IPS-20b (cell line): ENCODE measurements around the gene OLIG3.

ENCODE experiments used
- H3K27ac ChIP-seq: one replicate; pipeline ENCODE4 v1.5.1; 2013; ENCODE audit warnings: low read length
- H3K27me3 ChIP-seq: 2 replicates; pipeline ENCODE4 v1.6.1; 2013; ENCODE audit warnings: mild to moderate bottlenecking, low read length, inconsistent platforms; ENCODE audit not compliant: insufficient read depth
- H3K36me3 ChIP-seq: 2 replicates; pipeline ENCODE4 v1.6.1; 2013; ENCODE audit warnings: low read depth, mild to moderate bottlenecking, inconsistent platforms, low read length, moderate library complexity; ENCODE audit not compliant: insufficient read depth
- H3K4me1 ChIP-seq: 2 replicates; pipeline ENCODE4 v1.6.1; 2013; ENCODE audit warnings: mild to moderate bottlenecking, control low read depth, inconsistent platforms, low read length, moderate library complexity; ENCODE audit not compliant: insufficient read depth
- H3K4me3 ChIP-seq: 2 replicates; pipeline ENCODE4 v1.5.1; 2013; ENCODE audit warnings: mild to moderate bottlenecking, low read length, inconsistent platforms
- H3K9ac ChIP-seq: 2 replicates; pipeline ENCODE4 v1.6.1; 2013; ENCODE audit warnings: low read depth, mild to moderate bottlenecking, inconsistent platforms, low read length, moderate library complexity
- H3K9me3 ChIP-seq: 2 replicates; pipeline ENCODE4 v1.6.1; 2013; ENCODE audit warnings: mild to moderate bottlenecking, low read depth, low read length, inconsistent platforms; ENCODE audit not compliant: insufficient read depth

The OLIG3 gene

DNA sequence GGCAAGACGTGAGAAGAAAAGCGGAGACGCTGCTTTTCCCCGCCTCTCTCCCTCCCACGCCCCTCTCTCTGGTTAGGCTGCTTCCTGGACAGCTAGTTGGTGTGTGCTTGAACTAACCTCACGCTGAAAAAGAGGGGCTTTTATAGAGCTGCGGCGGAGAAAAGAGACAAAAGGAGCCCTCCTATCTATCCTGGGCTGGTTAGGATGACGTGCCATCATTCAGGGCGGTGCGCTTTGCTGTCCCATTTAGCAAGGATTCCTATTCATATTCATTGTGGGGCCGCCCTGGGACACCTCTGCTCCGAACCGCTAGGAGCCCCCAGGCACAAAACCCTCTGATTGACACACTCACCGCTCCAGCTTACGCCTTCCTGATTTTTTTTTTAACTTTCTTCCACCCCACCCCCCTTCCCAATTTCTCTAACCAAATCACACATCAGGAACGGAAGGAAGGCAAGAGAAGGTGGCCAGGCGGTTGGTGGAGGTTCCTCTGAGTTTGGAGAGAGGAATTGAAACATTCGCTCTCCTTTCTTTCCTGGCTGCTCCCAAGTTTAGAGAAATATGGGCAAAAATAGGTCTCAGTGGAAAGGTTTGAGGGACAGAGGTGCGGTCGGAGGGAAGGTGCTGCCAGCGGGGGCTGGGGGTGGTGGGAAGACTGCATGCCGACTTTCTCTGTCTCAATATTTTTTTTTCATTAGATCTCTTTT is at the start of gene OLIG3:
TSS of gene OLIG3 (minus strand) at position 114 of the 707 bp plus-strand sequence. CDS start 224 bp downstream, outside the sequence.
- peak within 1 kb of the TSS; percentile 23; the same call in 1 of the 2 replicates for H3K9ac ChIP-seq
- H3K27ac ChIP-seq: no peak within 1 kb of the TSS
- no peaks in the 10 kb centered on the region for H3K9me3 ChIP-seq
- peaks cover 30% of the 10 kb centered on the region for H3K4me1 ChIP-seq
- H3K36me3 ChIP-seq: no peaks in the 10 kb centered on the region
- peaks cover 100% of the 10 kb centered on the region for H3K27me3 ChIP-seq
- peak within 1 kb of the TSS; percentile 63 for H3K4me3 ChIP-seq

DNA sequence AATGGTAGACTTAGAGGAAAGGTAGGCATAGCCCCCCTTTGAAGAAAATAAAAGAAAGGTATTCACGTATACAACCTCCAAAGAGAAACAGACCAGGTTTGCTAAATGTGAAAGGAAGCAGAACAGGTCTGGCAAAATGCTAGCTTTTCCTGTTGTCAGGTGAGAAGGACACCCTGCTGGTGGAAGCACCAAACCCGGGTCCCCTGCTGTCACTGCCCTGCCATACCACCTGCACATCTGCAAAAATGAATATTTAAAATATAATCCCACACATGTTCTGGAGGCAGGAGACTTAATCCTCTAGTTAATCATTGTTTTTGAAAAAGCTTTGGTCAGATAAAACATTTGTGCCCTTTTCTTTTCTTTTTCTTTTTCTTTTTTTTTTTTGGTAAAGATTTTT is 48.9 kb upstream of the OLIG3 start:
- Histone ChIP-seq H3K9ac (no peak overlapping the region), H3K9me3 (no peaks in the 10 kb centered on the region), H3K27me3 (no peaks in the 10 kb centered on the region), H3K4me1 (peaks cover 44% of the 10 kb centered on the region), H3K27ac (no peak overlapping the region), H3K4me3 (peak overlapping the region; percentile 39), H3K36me3 (no peaks in the 10 kb centered on the region)

DNA sequence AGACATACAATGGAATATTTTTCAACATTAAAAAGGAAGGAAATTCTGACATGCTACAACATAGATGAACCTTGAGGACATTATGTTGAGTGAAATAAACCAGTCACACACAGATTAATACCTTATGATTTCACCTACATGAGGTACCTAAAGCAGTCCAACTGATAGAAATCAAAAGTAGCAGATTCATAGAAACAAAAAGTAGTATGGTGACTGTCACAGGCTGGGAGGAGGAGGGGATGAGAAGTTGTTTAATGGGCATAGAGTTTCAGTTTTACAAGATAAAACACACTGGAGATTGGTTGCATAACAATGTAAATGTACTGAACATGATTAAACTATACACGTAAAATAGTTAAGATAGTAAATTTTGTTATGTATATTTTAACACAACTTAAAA is 48.5 kb upstream of the OLIG3 start:
- Histone ChIP-seq H3K27me3 (no peaks in the 10 kb centered on the region), H3K9ac (no peak overlapping the region), H3K9me3 (no peaks in the 10 kb centered on the region), H3K4me1 (peaks cover 41% of the 10 kb centered on the region), H3K4me3 (peak overlapping the region; percentile 39), H3K27ac (no peak overlapping the region), H3K36me3 (no peaks in the 10 kb centered on the region)

DNA sequence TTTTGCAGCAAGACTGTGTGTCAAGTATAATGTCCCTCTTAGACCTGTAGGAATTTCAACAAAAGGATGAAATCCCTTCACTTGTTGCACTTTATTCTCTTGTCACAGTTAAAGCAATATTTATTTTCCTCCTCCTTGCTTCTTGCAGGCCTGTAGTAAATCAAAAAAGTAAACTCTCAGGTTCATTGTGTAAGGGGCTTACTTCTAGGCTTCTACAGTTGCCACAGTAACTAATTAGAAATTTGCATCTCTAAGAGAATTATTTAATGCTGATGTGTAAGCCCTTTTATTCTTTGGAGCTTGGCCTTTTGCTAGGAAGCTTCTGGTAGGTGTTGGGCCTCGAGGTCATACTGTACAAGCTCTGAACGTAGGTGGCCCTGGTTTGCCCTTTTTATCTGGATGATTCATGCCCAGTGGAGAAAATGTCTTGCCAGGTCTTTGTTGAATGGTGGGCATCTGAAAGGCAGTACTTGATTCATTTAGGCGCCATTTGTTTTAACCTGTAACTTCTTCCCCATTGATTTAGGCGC is 47.4 kb upstream of the OLIG3 start:
- H3K4me1 ChIP-seq: peaks cover 30% of the 10 kb centered on the region
- no peak overlapping the region for H3K9ac ChIP-seq
- no peak overlapping the region for H3K27ac ChIP-seq
- no peaks in the 10 kb centered on the region for H3K9me3 ChIP-seq
- no peaks in the 10 kb centered on the region for H3K27me3 ChIP-seq
- no peaks in the 10 kb centered on the region for H3K36me3 ChIP-seq
- H3K4me3 ChIP-seq: no peak overlapping the region; the same call in 1 of the 2 replicates

DNA sequence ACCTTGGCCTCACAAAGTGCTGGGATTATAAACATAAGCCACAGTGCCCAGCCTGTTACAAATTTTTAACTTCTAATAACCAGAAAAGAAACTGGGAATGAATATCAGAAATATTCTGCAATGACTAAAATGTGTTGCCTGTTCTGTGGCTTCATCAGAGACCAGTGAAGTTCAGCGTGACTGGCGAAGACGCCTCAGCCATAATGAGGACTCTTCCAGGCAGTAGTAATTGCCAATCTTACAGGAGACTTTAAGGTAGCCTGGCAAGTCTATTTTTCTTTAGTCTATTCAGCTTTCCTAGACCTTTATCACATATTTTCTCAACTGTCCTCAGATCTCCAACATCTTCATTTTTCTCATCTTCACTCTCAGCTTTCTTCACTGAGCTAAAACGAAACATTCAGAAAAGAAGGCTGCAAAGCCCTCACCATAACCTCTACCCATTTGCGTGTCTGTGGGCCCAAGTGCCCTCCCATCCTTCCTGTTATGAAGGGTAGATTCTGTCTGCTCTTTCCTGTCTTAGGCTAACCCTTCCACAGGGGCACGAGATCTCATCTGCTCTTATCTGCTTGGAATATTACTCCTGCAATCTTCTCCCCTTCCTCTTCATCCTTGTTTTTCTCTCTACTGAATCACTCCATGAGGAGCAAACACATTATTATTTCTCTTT is 42.0 kb upstream of the OLIG3 start:
- Histone ChIP-seq H3K36me3 (no peaks in the 10 kb centered on the region), H3K27ac (no peak overlapping the region), H3K4me1 (peaks cover 4% of the 10 kb centered on the region; the same call in 1 of the 2 replicates), H3K27me3 (no peaks in the 10 kb centered on the region), H3K9ac (no peak overlapping the region), H3K9me3 (no peaks in the 10 kb centered on the region), H3K4me3 (no peak overlapping the region)

DNA sequence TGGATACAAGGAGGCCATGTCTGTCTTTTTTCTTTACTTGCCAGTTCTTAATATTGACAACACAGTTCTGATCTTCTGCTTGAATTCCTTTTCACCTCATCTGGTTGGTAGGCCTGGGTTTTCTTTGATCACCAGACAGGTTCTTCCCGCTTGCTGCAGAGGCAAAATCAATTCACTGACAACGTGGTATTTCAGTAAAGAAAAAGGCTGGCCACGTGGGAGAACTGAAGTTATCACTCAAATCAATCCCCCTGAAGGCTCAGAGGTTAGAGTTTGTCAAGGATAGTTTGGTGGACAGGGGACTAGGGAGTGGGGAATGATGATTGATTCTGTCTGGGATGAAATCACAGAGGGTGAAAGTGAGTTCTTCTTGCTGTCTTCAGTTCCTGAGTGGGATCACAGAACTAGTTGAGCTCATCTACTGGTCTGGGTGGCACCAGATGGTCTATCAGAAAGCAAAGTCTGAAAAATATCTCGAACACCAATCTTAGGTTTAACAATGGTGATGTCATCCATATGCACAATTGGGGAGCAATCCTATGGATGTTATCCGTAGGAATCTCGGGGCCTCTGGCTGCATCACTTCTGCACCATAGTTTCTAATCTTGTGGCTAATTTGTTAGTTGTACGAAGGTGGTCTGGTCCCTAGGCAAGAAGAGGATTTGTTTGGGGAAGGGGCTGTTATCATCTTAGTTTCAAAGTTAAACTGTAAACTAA is 37.3 kb upstream of the OLIG3 start:
- H3K9ac ChIP-seq: no peak overlapping the region
- H3K27ac ChIP-seq: no peak overlapping the region
- no peak overlapping the region for H3K4me3 ChIP-seq
- H3K4me1 ChIP-seq: peaks cover 4% of the 10 kb centered on the region; the same call in 1 of the 2 replicates
- no peaks in the 10 kb centered on the region for H3K36me3 ChIP-seq
- H3K9me3 ChIP-seq: no peaks in the 10 kb centered on the region
- H3K27me3 ChIP-seq: no peaks in the 10 kb centered on the region

DNA sequence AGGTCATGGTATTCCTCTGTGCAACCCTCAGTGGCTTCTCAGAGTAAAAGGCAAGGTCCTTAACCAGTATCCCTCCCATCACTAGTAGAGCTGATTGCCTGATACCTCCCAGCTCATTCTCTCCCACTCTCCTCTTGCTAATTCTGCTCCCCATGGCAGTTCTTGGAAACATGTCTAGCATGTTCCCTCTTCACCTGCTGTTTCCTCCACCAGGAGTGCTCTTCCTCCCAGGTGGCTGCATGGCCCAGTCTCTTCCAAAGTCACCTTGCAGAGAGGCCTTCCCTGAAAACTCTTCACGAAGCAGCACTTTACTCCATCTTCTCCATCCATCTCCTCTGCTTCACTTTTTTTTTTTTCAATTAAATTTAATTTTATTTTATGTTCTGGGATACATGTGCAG is 36.2 kb upstream of the OLIG3 start:
- H3K36me3 ChIP-seq: no peaks in the 10 kb centered on the region
- H3K27me3 ChIP-seq: no peaks in the 10 kb centered on the region
- H3K9ac ChIP-seq: no peak overlapping the region
- H3K4me3 ChIP-seq: no peak overlapping the region
- H3K4me1 ChIP-seq: peaks cover 4% of the 10 kb centered on the region; the same call in 1 of the 2 replicates
- H3K27ac ChIP-seq: no peak overlapping the region
- H3K9me3 ChIP-seq: no peaks in the 10 kb centered on the region

DNA sequence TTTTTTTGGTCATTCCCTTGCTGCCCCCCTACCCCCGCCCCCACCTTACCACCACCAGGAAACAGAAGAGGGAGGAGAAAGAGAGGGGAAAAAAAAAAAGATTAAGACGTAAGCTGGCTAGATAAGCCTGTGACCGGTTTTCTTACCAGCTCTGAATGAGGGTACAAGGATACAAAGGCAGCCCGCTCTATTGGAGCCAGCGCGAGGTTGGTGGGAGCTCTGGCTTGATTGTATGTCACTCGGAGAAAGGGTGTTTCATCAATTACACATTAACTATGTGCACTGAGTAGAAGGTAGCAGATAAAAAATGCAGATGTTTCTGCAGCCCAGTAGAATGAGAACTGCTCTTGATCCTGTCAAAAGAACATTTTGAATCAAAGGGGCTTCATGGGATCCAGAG is 28.6 kb upstream of the OLIG3 start:
- Histone ChIP-seq H3K36me3 (no peaks in the 10 kb centered on the region), H3K4me3 (no peak overlapping the region), H3K4me1 (peaks cover 37% of the 10 kb centered on the region), H3K27me3 (peaks cover 15% of the 10 kb centered on the region), H3K9me3 (no peaks in the 10 kb centered on the region), H3K9ac (no peak overlapping the region), H3K27ac (no peak overlapping the region)

DNA sequence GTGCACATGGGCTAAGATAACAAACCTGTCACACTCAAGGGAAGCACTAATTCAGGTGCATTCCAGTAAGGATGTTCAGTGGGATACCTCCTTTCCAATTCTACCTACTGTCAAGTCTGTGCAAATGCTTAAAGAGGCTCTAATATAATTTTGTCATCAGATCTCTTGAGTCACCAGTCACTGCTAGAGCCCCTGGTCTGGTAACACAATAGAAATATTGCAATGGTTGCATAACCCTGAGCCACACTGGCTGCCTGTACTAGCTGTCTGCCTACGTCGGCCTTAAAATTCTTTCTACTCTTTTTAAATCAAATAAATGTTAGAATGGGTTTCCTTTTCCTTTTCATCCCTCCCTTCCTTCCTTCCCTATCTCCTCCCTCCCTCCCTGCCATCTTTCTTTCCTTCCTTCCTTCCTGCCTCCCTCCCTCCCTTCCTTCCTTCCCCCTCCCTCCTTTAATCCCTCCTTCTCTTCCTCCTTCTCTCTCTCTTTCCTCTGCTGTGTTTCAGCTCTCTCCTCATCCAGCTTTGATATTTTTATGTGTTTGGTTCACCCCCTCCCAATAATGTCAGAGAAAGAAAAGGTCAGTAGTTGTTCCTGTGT is 28.1 kb upstream of the OLIG3 start:
- no peak overlapping the region for H3K4me3 ChIP-seq
- no peaks in the 10 kb centered on the region for H3K36me3 ChIP-seq
- H3K4me1 ChIP-seq: peaks cover 43% of the 10 kb centered on the region
- H3K27me3 ChIP-seq: peaks cover 20% of the 10 kb centered on the region
- H3K9me3 ChIP-seq: no peaks in the 10 kb centered on the region
- H3K27ac ChIP-seq: no peak overlapping the region
- H3K9ac ChIP-seq: no peak overlapping the region

DNA sequence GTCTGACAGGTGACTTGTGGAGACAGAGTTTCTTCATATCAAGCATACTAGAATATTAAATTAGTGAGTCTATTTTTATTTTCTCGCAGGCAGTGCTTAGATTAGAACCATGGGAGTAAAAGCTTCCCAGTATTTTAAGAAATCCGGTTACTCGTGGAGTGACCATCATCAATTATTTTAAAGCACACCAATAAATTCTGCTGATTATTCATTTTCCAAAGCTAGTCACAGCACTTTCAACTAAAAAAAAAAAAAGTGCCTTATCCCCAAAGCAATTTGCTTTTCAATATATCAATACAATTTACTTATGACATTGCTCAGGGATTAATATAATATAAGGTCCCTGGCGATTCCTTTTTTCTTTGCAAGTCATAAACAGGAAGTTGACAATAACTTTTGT is 26.3 kb upstream of the OLIG3 start:
- Histone ChIP-seq H3K4me3 (no peak overlapping the region), H3K9me3 (no peaks in the 10 kb centered on the region), H3K36me3 (no peaks in the 10 kb centered on the region), H3K27me3 (peaks cover 38% of the 10 kb centered on the region), H3K27ac (no peak overlapping the region), H3K4me1 (peaks cover 44% of the 10 kb centered on the region), H3K9ac (no peak overlapping the region)

DNA sequence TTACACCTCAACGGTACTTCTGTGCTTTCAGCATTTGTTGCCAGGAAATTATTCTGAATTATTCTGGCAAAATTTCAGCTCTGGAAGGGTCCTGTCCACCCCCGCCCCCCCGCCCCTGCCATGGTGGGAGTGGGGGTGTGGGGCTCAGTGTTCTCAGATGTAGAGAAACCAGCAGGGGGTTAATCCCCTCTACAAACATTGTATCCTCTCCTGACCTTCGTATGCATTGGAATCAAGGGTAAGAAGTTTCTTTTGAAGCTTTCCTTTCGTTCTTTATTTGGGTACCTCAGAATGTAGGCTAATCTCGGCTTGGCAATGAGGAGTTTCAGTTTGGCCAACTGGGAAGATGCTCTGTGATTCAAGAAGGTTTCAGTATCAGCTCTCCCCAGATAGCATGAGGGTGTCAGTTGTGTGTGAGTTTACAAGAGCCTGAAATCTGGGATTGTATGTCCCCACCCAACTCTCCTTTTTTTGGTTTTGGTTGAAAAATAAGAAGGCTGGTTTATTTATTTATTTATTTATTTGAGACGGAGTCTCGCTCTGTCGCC is 25.5 kb upstream of the OLIG3 start:
- Histone ChIP-seq H3K4me1 (peaks cover 44% of the 10 kb centered on the region), H3K36me3 (no peaks in the 10 kb centered on the region), H3K27me3 (peaks cover 46% of the 10 kb centered on the region)

More for the DNA sequence above, 25.5 kb upstream of the OLIG3 start:
- Histone ChIP-seq H3K9me3 (no peaks in the 10 kb centered on the region), H3K27ac (no peak overlapping the region), H3K4me3 (no peak overlapping the region), H3K9ac (no peak overlapping the region)
